DOHH2 (cell line): ENCODE results near the gene INSYN2B.

Experiments used
- H3F3A ChIP-seq: fragments of 200-600 bp; sonication (generic), shearing (Covaris generic); 2 replicates; pipeline ENCODE4 v1.6.0; 2016; ENCODE audit warnings: antibody characterized with exemption, mild to moderate bottlenecking; ENCODE audit not compliant: control insufficient read depth, insufficient read depth
- H3K27ac ChIP-seq: fragments of 200-600 bp; sonication (generic); 2 replicates; pipeline ENCODE4 v1.5.1; 2014; ENCODE audit warnings: low read depth, mild to moderate bottlenecking, low read length, moderate library complexity
- H3K27me3 ChIP-seq: fragments of 200-600 bp; sonication (generic); 2 replicates; pipeline ENCODE4 v1.6.1; 2014; ENCODE audit warnings: mild to moderate bottlenecking, low read length, mixed read lengths; ENCODE audit not compliant: control insufficient read depth
- H3K36me3 ChIP-seq: fragments of 200-600 bp; sonication (generic); 2 replicates; pipeline ENCODE4 v1.6.1; 2014; ENCODE audit warnings: mild to moderate bottlenecking, low read length, moderate library complexity, mixed read lengths; ENCODE audit not compliant: control insufficient read depth
- H3K4me1 ChIP-seq: fragments of 200-600 bp; sonication (generic); 2 replicates; pipeline ENCODE4 v1.6.1; 2014; ENCODE audit warnings: mild to moderate bottlenecking, low read length, mixed read lengths; ENCODE audit not compliant: control insufficient read depth
- H3K4me2 ChIP-seq: fragments of 200-600 bp; sonication (generic); 2 replicates; pipeline ENCODE4 v1.6.0; 2014; ENCODE audit warnings: mild to moderate bottlenecking, low read length, moderate library complexity
- H3K4me3 ChIP-seq: fragments of 200-600 bp; sonication (generic); 2 replicates; pipeline ENCODE4 v1.5.1; 2014; ENCODE audit warnings: mild to moderate bottlenecking, low read length, mixed read lengths
- H3K79me2 ChIP-seq: fragments of 200-600 bp; sonication (generic); 2 replicates; pipeline ENCODE4 v1.6.1; 2014; ENCODE audit warnings: mild to moderate bottlenecking, low read length, mixed read lengths; ENCODE audit not compliant: control insufficient read depth
- H3K9me2 ChIP-seq: fragments of 200-600 bp; sonication (generic); replicated peaks from 2 replicates; pipeline ENCODE4 v1.6.1; 2014; ENCODE audit warnings: mild to moderate bottlenecking, low read length, mixed read lengths; ENCODE audit not compliant: control insufficient read depth
- H3K9me3 ChIP-seq: fragments of 200-600 bp; sonication (generic); 2 replicates; pipeline ENCODE4 v1.6.1; 2014; ENCODE audit warnings: antibody characterized with exemption, low read length, mixed read lengths; ENCODE audit not compliant: control insufficient read depth, insufficient read depth
- H4K20me1 ChIP-seq: fragments of 200-600 bp; sonication (generic); 2 replicates; pipeline ENCODE4 v1.6.0; 2014; ENCODE audit warnings: low read depth, mild to moderate bottlenecking, antibody characterized with exemption, low read length, moderate library complexity; ENCODE audit not compliant: control insufficient read depth, insufficient read depth
- EZH2phosphoT487 ChIP-seq: fragments of 200-600 bp; sonication (generic); IDR thresholded peaks from 2 replicates; pipeline ENCODE4 v1.6.1; 2017; ENCODE audit warnings: borderline replicate concordance, mild to moderate bottlenecking, antibody characterized with exemption, low read length, moderate library complexity, mixed read lengths
- TF ChIP-seq, protein P1 (sequence below): fragments of 200-600 bp; sonication (generic); IDR thresholded peaks from one replicate; pipeline ENCODE4 v1.5.1; 2014; ENCODE audit warnings: antibody characterized with exemption, mild to moderate bottlenecking, low read depth, low read length; ENCODE audit not compliant: poor library complexity, severe bottlenecking

The INSYN2B gene

DNA sequence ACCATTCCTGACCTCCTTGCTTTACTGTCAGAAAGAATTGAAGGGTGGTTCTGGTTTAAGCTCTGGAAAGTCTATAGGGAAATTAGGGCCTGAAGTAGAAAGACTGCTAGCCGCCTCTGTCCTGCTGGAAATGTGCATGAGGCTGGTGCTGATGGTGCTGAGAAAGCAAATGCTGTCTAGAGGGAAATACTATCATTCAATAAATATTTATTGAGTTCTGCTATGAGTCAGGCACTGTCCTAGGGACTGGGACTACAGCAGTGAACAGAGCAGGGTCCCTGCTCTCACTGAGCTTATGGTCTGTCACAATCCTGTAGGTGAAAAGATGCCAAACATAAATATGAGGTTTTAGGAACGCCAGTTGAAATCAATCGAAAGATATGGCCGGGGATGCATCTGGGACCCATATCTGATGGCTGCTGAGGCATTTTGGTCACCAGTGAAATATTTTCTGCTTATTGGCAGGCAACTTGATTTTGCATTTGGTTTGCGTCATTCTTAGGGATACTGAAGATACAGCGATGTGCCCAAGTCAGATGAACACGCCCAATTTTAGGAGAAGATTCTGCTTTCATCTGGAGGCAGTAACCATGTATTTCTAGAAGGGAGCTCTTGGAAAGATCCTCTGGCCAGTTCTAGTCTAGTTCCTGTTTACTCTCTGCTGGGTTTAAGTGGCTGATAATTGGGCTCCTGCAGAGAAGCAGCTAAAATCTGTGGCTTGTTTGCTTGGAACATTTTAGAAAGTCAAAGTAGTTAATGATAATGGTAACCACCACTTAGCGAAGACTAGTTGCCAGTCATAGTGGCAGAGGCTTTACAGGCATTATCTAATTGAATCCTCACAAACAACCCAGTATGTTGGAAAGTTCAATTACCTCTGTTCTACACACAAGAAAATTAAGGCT is 73.3 kb downstream of the INSYN2B start:
- no peaks in the 10 kb centered on the region for H3K79me2 ChIP-seq
- H3K4me3 ChIP-seq: no peak overlapping the region
- H3K27ac ChIP-seq: no peak overlapping the region
- no peaks in the 10 kb centered on the region for H3K9me2 ChIP-seq
- H3K9me3 ChIP-seq: no peaks in the 10 kb centered on the region
- H3F3A ChIP-seq: no peaks in the 10 kb centered on the region
- H3K27me3 ChIP-seq: no peaks in the 10 kb centered on the region
- H4K20me1 ChIP-seq: no peaks in the 10 kb centered on the region
- no peaks in the 10 kb centered on the region for H3K36me3 ChIP-seq
- H3K4me2 ChIP-seq: no peak overlapping the region
- TF ChIP-seq EZH2phosphoT487: no peak
- TF ChIP-seq, protein P1, sequence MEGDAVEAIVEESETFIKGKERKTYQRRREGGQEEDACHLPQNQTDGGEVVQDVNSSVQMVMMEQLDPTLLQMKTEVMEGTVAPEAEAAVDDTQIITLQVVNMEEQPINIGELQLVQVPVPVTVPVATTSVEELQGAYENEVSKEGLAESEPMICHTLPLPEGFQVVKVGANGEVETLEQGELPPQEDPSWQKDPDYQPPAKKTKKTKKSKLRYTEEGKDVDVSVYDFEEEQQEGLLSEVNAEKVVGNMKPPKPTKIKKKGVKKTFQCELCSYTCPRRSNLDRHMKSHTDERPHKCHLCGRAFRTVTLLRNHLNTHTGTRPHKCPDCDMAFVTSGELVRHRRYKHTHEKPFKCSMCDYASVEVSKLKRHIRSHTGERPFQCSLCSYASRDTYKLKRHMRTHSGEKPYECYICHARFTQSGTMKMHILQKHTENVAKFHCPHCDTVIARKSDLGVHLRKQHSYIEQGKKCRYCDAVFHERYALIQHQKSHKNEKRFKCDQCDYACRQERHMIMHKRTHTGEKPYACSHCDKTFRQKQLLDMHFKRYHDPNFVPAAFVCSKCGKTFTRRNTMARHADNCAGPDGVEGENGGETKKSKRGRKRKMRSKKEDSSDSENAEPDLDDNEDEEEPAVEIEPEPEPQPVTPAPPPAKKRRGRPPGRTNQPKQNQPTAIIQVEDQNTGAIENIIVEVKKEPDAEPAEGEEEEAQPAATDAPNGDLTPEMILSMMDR: no peak
- no peaks in the 10 kb centered on the region for H3K4me1 ChIP-seq

DNA sequence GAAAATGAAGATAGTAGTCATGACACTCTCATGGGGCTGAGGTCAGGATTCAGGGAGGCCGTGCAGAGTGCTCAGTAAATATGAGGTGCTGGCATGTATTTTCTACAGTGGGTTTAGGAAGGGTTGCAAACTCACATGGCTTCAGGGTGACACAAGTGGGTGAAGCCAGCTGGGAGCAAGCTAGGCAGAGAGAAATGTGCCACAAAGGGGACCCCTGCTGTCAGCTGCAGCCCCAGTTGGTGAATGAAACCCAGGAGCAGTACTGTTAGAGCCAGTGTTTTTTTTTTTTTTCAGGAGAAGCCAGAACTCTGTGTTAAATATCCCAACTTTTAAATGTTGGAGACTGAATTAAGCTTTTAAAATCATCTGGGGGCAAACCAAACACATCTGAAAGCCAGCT is 75.3 kb downstream of the INSYN2B start:
- no peak overlapping the region for H3K27ac ChIP-seq
- H3K9me3 ChIP-seq: no peaks in the 10 kb centered on the region
- H3K36me3 ChIP-seq: no peaks in the 10 kb centered on the region
- H3K79me2 ChIP-seq: no peaks in the 10 kb centered on the region
- no peaks in the 10 kb centered on the region for H4K20me1 ChIP-seq
- TF ChIP-seq, protein P1: no peak
- no peak for TF ChIP-seq EZH2phosphoT487
- H3K9me2 ChIP-seq: no peaks in the 10 kb centered on the region
- H3K4me3 ChIP-seq: no peak overlapping the region
- no peaks in the 10 kb centered on the region for H3K27me3 ChIP-seq
- no peaks in the 10 kb centered on the region for H3F3A ChIP-seq
- no peaks in the 10 kb centered on the region for H3K4me1 ChIP-seq
- H3K4me2 ChIP-seq: no peak overlapping the region

DNA sequence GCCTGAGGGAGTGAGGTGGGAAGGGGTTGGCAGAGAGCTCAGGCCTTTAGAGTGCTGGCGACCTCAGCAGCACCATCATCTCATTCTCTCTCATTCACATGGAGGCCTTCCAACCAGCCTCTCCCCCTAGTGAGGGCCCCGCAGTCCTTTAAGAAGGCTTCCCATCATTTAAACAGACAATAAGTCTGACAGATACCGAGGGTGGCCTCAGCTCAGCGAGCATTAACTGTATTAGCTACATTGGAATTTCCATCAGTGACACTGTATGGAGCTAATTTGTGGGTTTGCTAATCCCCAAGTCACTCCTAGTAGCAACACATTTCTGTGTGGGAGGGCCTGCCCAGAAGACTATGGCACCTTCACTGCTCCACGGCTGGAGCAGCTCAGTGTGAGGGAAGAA is 75.8 kb downstream of the INSYN2B start:
- no peaks in the 10 kb centered on the region for H4K20me1 ChIP-seq

More for the DNA sequence above, 75.8 kb downstream of the INSYN2B start:
- Histone ChIP-seq H3K27ac (no peak overlapping the region), H3K79me2 (no peaks in the 10 kb centered on the region), H3K36me3 (peaks cover 1% of the 10 kb centered on the region), H3K4me1 (no peaks in the 10 kb centered on the region), H3K9me2 (no peaks in the 10 kb centered on the region), H3K9me3 (no peaks in the 10 kb centered on the region), H3K4me2 (no peak overlapping the region), H3K27me3 (no peaks in the 10 kb centered on the region), H3F3A (no peaks in the 10 kb centered on the region), H3K4me3 (no peak overlapping the region)
- TF ChIP-seq, protein P1: no peak
- no peak for TF ChIP-seq EZH2phosphoT487
